NCI-H69 (cell line): ENCODE measurements around the gene RXRG.
"Not testable (repeated sequence)": the region's sequence is repeated elsewhere in the genome, so short reads cannot be mapped to it uniquely, and the experiment has no call there.

Experiments
- DNase-seq: peaks from one replicate; lab custom pipeline; 2025; lab: John Stamatoyannopoulos, UW

Gene RXRG

GRCh38 chr1:165444897-165445370 is at the start of gene RXRG:
Gene RXRG, minus strand, starts transcription at chr1:165445126. Its CDS starts 233 bp downstream, at chr1:165444893.
- DNase-seq, result peak; percentile 88

- DNase-seq, result peak; percentile 51
Measured at GRCh38 chr1:165492845-165493373, 48.0 kb upstream of the RXRG start.

GRCh38 chr1:165490175-165490574 is 45.2 kb upstream of the RXRG start:
- DNase-seq, result no peak

- DNase-seq, result peak; percentile 59
Measured at GRCh38 chr1:165487921-165488320, 43.0 kb upstream of the RXRG start.

- DNase-seq, result no peak
Measured at GRCh38 chr1:165486663-165487062, 41.7 kb upstream of the RXRG start.

- DNase-seq, result no peak
Measured at GRCh38 chr1:165485716-165486115, 40.8 kb upstream of the RXRG start.

GRCh38 chr1:165484532-165484931 is 39.6 kb upstream of the RXRG start:
- DNase-seq, result peak; percentile 9

GRCh38 chr1:165483412-165483811 is 38.5 kb upstream of the RXRG start:
- DNase-seq, result no peak

GRCh38 chr1:165481820-165482532 is 37.0 kb upstream of the RXRG start:
- DNase-seq, result peak; percentile 77

- peak; percentile 89 for DNase-seq
Measured at GRCh38 chr1:165476776-165477175, 31.9 kb upstream of the RXRG start.

GRCh38 chr1:165474196-165474595 is 29.3 kb upstream of the RXRG start:
- no peak for DNase-seq

GRCh38 chr1:165473081-165473480 is 28.2 kb upstream of the RXRG start:
- no peak for DNase-seq

- DNase-seq, result peak; percentile 68
Measured at GRCh38 chr1:165468726-165469249, 23.9 kb upstream of the RXRG start.

- DNase-seq, result peak; percentile 42
Measured at GRCh38 chr1:165468253-165468652, 23.3 kb upstream of the RXRG start.

GRCh38 chr1:165467706-165468105 is 22.8 kb upstream of the RXRG start:
- DNase-seq, result no peak

- DNase-seq, result peak; percentile 88
Measured at GRCh38 chr1:165463978-165464377, 19.1 kb upstream of the RXRG start.

GRCh38 chr1:165459683-165460082 is 14.8 kb upstream of the RXRG start:
- DNase-seq, result not testable (repeated sequence)

- DNase-seq, result peak; percentile 87
Measured at GRCh38 chr1:165456861-165457260, 11.9 kb upstream of the RXRG start.

GRCh38 chr1:165456114-165456513 is 11.2 kb upstream of the RXRG start:
- DNase-seq, result peak; percentile 85

- DNase-seq, result no peak
Measured at GRCh38 chr1:165455111-165455510, 10.2 kb upstream of the RXRG start.

- DNase-seq, result no peak
Measured at GRCh38 chr1:165454091-165454610, 9.2 kb upstream of the RXRG start.

GRCh38 chr1:165452336-165453130 is 7.6 kb upstream of the RXRG start:
- DNase-seq, result peak; percentile 85
